RWPE2 (cell line): ENCODE measurements around the gene NCOA5.

Source experiments
- ATAC-seq: fragments of 200-7000 bp; cut with Tn5 transposase; 3 replicates; pipeline ENCODE4 v1.9.1; 2021; ENCODE audit warnings: low read depth
- DNase-seq: peaks from one replicate; pipeline ENCODE4 v3.0.0-alpha.2; 2020; ENCODE audit warnings: low spot score
- H3K27ac ChIP-seq: fragments of 450-650 bp; 2 replicates; pipeline ENCODE4 v1.5.1; 2017; ENCODE audit warnings: mild to moderate bottlenecking; ENCODE audit not compliant: poor library complexity, severe bottlenecking
- H3K27me3 ChIP-seq: fragments of 250-450 bp; sonication (Bioruptor Pico); 2 replicates; pipeline ENCODE4 v1.5.1; 2021; ENCODE audit warnings: mild to moderate bottlenecking, moderate library complexity; ENCODE audit not compliant: insufficient read depth, poor library complexity, severe bottlenecking
- H3K36me3 ChIP-seq: fragments of 250-450 bp; sonication (Bioruptor Pico); 2 replicates; pipeline ENCODE4 v1.5.1; 2020; ENCODE audit warnings: low read depth, mild to moderate bottlenecking, moderate library complexity
- H3K4me1 ChIP-seq: fragments of 250-450 bp; sonication (Bioruptor Pico); 2 replicates; pipeline ENCODE4 v1.5.1; 2021; ENCODE audit warnings: mild to moderate bottlenecking, moderate library complexity; ENCODE audit not compliant: insufficient read depth, poor library complexity, severe bottlenecking
- H3K4me3 ChIP-seq: fragments of 250-450 bp; sonication (Bioruptor Pico); 2 replicates; pipeline ENCODE4 v1.5.1; 2021; ENCODE audit warnings: mild to moderate bottlenecking, moderate library complexity; ENCODE audit not compliant: severe bottlenecking
- H3K9me3 ChIP-seq: fragments of 250-450 bp; sonication (Bioruptor Pico); 2 replicates; pipeline ENCODE4 v1.5.1; 2021; ENCODE audit warnings: mild to moderate bottlenecking, moderate library complexity; ENCODE audit not compliant: severe bottlenecking
- CTCF ChIP-seq: fragments of 450-650 bp; IDR thresholded peaks from one replicate; pipeline ENCODE4 v1.5.1; 2017; ENCODE audit warnings: mild to moderate bottlenecking, moderate library complexity; ENCODE audit not compliant: poor library complexity, severe bottlenecking

The NCOA5 gene

DNA sequence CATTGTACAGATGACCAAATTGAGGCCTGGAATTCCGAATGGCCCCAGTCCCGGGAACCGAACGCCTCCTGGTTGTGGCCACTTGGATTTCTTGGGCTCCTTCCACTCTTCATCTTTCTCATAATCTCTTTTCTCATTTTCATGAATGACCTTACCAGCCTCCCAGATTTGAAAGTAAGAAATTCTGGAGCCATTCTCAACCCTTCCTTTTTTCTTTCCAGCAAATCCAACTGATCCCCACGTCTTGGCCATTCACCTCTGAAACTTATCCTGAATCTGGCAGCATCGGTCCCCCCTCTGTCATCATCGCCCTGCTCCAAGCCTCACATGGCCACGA lies 66.6 kb downstream of the NCOA5 start:
- Histone ChIP-seq H3K36me3 (no peaks in the 10 kb centered on the region), H3K9me3 (no peaks in the 10 kb centered on the region), H3K4me1 (peaks cover 7% of the 10 kb centered on the region), H3K27ac (no peak overlapping the region), H3K4me3 (no peak overlapping the region), H3K27me3 (peaks cover 14% of the 10 kb centered on the region)
- ATAC-seq (no peak), DNase-seq (no peak)
- TF ChIP-seq CTCF = peak; percentile 82

DNA sequence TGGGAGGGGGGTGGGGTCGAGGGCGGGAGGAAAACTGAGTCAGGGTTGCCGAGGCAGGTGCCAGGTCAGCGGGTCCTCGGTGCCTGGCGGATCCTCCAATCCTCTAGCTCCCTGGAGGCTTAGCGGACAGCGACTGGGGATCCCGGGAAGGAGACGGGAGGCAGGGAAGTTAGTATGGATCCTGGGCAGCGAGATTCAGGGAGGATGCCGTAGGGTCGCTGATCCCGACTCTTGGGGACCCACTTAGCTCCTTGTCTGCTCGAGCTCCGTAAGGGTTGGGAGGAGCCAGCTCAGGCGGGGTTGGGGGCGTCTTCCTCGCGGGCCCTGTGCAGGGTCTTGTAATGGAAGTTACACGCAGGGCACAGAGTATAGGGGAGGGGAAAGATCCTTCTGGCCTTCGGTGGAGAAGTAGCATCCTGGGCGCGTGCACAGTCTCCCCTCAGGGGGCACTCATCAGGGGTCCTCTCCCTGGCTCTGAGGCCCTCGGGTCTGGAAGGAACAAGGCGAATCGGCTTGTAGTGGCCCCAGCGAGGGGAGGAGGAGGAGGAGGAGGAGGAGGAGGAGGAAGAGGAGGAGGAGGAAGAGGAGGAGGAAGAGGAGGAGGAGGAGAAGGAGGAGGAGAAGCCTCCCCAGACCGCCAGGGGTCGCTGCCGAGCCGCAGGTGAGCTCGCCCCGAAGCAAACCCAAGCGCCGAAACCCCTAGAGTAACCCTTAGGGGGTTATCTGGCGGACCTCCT lies 67.2 kb downstream of the NCOA5 start:
- H3K27ac ChIP-seq = peak overlapping the region; percentile 42
- no peaks in the 10 kb centered on the region for H3K9me3 ChIP-seq
- peaks cover 9% of the 10 kb centered on the region for H3K27me3 ChIP-seq
- no peaks in the 10 kb centered on the region for H3K36me3 ChIP-seq
- H3K4me3 ChIP-seq = peak overlapping the region; percentile 68
- H3K4me1 ChIP-seq = peaks cover 7% of the 10 kb centered on the region
- ATAC-seq (peak; percentile 55), DNase-seq (peak; percentile 92)
- peak; percentile 95 for TF ChIP-seq CTCF

DNA sequence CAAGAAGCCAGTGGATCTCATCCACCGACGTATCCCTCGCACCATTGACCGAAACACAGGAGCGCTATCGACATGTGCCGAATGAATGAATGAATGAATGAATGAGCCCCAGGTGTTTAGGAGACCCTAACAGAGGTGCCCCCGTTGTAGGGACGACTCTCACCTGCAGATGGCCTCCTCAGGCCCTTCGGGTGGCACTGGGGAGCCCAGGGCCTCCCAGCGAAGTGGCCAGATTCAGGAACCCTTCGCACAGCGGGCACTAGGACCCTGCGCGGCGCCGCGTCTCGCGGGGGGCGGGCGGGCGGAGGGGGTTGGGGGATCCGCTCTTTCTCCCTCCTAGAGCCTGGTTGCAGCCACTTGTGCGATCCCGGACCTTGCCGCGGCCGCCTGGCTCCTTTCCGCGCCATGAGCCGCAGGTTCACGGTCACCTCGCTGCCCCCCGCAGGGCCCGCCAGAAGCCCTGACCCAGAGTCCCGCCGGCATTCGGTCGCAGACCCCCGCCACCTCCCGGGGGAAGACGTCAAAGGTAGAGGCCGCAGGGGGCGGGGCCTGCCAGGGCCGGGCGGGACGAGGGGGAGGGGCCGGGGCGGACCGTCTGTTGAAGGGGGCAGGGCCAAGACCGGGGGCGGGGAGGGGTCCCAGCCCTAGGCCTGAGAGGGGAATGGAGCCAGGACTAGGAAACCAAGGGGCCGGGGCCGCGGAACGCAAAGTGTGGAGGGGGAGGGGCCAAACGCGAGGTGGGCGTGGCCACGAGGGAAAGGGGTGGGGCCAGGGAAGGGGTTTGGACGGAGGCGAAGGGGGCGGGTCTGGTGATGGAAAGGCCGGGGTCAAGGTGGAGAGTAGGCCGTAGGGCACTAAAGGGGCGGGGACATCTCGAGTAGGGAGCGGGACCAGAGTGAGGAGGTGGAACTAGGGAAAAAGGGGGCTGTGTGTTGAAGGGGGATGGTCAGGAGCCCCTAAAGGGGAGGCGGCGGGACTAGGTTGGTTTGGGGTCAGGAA lies 68.1 kb downstream of the NCOA5 start:
- no peaks in the 10 kb centered on the region for H3K36me3 ChIP-seq
- ATAC-seq = peak; percentile 70
- H3K27me3 ChIP-seq = no peaks in the 10 kb centered on the region
- H3K27ac ChIP-seq = peak overlapping the region; percentile 42
- H3K9me3 ChIP-seq = no peaks in the 10 kb centered on the region
- peaks cover 7% of the 10 kb centered on the region for H3K4me1 ChIP-seq
- peak; percentile 96 for DNase-seq
- peak overlapping the region; percentile 68 for H3K4me3 ChIP-seq
- TF ChIP-seq CTCF = peak; percentile 48

DNA sequence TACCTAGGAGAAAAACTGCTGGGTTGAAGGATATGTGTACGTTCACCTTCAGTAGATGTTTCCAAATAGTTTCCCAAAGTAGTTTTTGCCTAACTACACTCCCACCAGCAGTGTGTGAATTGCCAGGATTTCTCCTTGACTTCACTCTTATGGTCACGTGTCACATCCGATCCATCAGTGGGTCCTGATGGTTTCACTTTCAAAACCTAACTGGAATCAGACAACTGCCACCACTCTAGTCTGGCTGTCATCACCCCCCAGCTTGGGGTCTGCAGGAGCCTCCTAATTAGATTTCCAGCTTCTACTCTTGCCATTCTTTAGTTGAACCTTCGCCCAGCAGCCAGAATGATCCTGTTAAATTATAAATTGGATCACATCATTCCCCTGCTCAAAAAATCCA lies 69.2 kb downstream of the NCOA5 start:
- DNase-seq (no peak), ATAC-seq (no peak)
- H3K4me1 ChIP-seq = peaks cover 7% of the 10 kb centered on the region
- no peak for TF ChIP-seq CTCF
- H3K4me3 ChIP-seq = no peak overlapping the region
- no peak overlapping the region for H3K27ac ChIP-seq
- no peaks in the 10 kb centered on the region for H3K27me3 ChIP-seq
- H3K9me3 ChIP-seq = no peaks in the 10 kb centered on the region
- no peaks in the 10 kb centered on the region for H3K36me3 ChIP-seq
